ENCODE results near the gene THSD7A. TPM values are rescaled to one million over a fixed set of nuclear protein-coding genes. Genes with fewer than 3 reads are reported as not detected.

Gene THSD7A
- total RNA-seq, 1 experiment from 2014 or later = 5.9 TPM

GRCh38 chr7:11424006-11424405 lies 408.0 kb downstream of the THSD7A start:
- no peak for DNase-seq
- intact Hi-C loops (cut with micrococcal nuclease; ENCODE audit: unreplicated experiment) = loop anchor here (10.0 kb wide), 1 partner anchor 821 kb away; no protein-coding TSS in a partner anchor
- Mint-ChIP-seq H3K9me3 (ENCODE audit: low read depth, unreplicated experiment) (peaks cover 13% of the 10 kb centered on the region), H3K4me1 (ENCODE audit: low read depth, unreplicated experiment) (no peaks in the 10 kb centered on the region), H3K27ac (ENCODE audit: unreplicated experiment) (no peak overlapping the region), H3K27me3 (ENCODE audit: unreplicated experiment) (no peaks in the 10 kb centered on the region), H3K4me3 (ENCODE audit: low read depth, unreplicated experiment) (no peak overlapping the region), H3K36me3 (ENCODE audit: insufficient read depth, unreplicated experiment) (no peaks in the 10 kb centered on the region)
- no TSS peak for BruUV-seq (replicated peaks)
- no peak for TF ChIP-seq CTCF (IDR thresholded peaks at IDR 0.05; ENCODE audit: unreplicated experiment)
- CTCF ChIA-PET = no interaction called here

GRCh38 chr7:11420049-11420448 lies 411.9 kb downstream of the THSD7A start:
- CTCF ChIA-PET = no interaction called here
- H3K27me3 Mint-ChIP-seq (ENCODE audit: unreplicated experiment) = no peaks in the 10 kb centered on the region
- H3K9me3 Mint-ChIP-seq (ENCODE audit: low read depth, unreplicated experiment) = peaks cover 13% of the 10 kb centered on the region
- no peaks in the 10 kb centered on the region for H3K36me3 Mint-ChIP-seq (ENCODE audit: insufficient read depth, unreplicated experiment)
- no peaks in the 10 kb centered on the region for H3K4me1 Mint-ChIP-seq (ENCODE audit: low read depth, unreplicated experiment)
- TF ChIP-seq CTCF (IDR thresholded peaks at IDR 0.05; ENCODE audit: unreplicated experiment) = no peak
- BruUV-seq (replicated peaks) = no TSS peak
- H3K4me3 Mint-ChIP-seq (ENCODE audit: low read depth, unreplicated experiment) = no peak overlapping the region
- DNase-seq = no peak
- no peak overlapping the region for H3K27ac Mint-ChIP-seq (ENCODE audit: unreplicated experiment)
- intact Hi-C loops (cut with micrococcal nuclease; ENCODE audit: unreplicated experiment) = loop anchor here (10.0 kb wide), 1 partner anchor 825 kb away; no protein-coding TSS in a partner anchor

GRCh38 chr7:11416641-11417458 lies 415.1 kb downstream of the THSD7A start:
- no TSS peak for BruUV-seq (replicated peaks)
- Mint-ChIP-seq H3K36me3 (ENCODE audit: insufficient read depth, unreplicated experiment) (no peaks in the 10 kb centered on the region), H3K9me3 (ENCODE audit: low read depth, unreplicated experiment) (peaks cover 13% of the 10 kb centered on the region), H3K4me3 (ENCODE audit: low read depth, unreplicated experiment) (no peak overlapping the region), H3K27ac (ENCODE audit: unreplicated experiment) (no peak overlapping the region), H3K4me1 (ENCODE audit: low read depth, unreplicated experiment) (no peaks in the 10 kb centered on the region), H3K27me3 (ENCODE audit: unreplicated experiment) (no peaks in the 10 kb centered on the region)
- DNase-seq = no peak
- CTCF ChIA-PET = no interaction called here
- intact Hi-C loops (cut with micrococcal nuclease; ENCODE audit: unreplicated experiment) = no loop called here
- no peak for TF ChIP-seq CTCF (IDR thresholded peaks at IDR 0.05; ENCODE audit: unreplicated experiment)

DNA sequence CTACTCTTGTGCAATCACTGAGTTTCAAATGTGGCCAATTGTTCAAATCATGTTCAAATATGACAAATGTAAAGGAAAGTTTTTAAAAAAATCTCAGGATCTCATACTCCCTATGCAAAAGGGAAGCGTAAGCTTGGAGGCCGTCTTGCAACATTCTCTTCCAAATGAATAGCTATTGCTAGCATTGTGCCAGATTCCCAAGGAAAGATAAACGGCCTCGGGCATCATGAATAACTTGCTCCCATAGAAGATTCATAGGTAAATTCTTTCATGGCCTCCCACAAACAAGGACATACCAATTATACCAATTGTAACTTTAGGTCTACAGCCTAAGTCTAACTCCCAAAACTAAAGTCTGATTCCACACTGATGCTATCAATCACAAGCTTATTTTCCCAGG lies 416.9 kb downstream of the THSD7A start:
- no peak for DNase-seq
- intact Hi-C loops (cut with micrococcal nuclease; ENCODE audit: unreplicated experiment) = no loop called here

More for the DNA sequence above, 416.9 kb downstream of the THSD7A start:
- no peak overlapping the region for H3K27ac Mint-ChIP-seq (ENCODE audit: unreplicated experiment)
- no peak for TF ChIP-seq CTCF (IDR thresholded peaks at IDR 0.05; ENCODE audit: unreplicated experiment)
- peaks cover 7% of the 10 kb centered on the region for H3K9me3 Mint-ChIP-seq (ENCODE audit: low read depth, unreplicated experiment)
- H3K36me3 Mint-ChIP-seq (ENCODE audit: insufficient read depth, unreplicated experiment) = no peaks in the 10 kb centered on the region
- no peak overlapping the region for H3K4me3 Mint-ChIP-seq (ENCODE audit: low read depth, unreplicated experiment)
- no TSS peak for BruUV-seq (replicated peaks)
- H3K4me1 Mint-ChIP-seq (ENCODE audit: low read depth, unreplicated experiment) = no peaks in the 10 kb centered on the region
- CTCF ChIA-PET = no interaction called here
- no peaks in the 10 kb centered on the region for H3K27me3 Mint-ChIP-seq (ENCODE audit: unreplicated experiment)

Data from Calu3 (cell line).